Measurements from ENCODE around the gene RGL3.
A peak's percentile ranks its signal among the peaks of the same experiment; 100 is the strongest.
"Not testable (repeated sequence)": the region's sequence is repeated elsewhere in the genome, so short reads cannot be mapped to it uniquely, and the experiment has no call there.

The RGL3 gene

DNA sequence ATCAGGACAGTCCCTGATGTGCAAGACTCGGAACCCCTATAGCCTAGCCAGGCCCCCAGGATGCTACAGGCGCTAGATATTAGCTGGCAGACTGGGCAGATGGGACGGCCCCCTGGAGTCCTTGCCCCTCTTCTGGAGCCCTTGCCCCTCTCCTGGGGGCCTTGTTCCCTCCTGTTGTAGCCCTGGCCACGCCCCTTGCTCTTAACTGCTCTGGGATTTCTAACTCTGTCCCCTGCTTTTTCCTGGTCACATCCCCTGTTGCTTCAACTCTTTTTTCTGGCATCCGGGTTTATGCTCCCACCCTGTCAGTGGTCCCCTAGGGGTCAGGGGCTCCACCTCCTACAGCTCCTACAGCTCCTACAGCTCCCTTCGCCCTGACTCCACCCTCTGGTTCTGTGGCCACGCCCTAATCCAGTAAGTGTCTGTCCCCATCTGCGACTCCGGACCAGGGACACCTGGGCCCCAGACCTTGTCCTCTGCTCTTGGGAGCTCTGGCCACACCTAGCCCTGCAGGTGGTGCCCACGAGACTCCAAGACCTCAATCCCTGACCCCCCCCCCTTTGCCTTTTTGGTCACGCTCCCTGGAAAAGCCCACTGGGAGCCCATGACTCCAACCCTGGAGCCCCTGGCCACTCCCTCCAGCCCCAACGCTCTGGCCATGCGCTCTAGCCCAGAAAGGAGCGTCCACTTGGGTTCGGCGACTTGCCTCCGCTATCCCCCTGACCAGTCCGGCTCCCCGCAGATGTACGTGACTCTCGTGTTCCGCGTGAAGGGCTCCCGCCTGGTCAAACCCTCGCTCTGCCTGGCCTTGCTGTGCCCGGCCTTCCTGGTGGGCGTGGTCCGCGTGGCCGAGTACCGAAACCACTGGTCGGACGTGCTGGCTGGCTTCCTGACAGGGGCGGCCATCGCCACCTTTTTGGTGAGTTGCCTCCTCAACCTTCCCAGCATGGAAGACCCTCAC lies 57.1 kb downstream of the RGL3 start:
- no peak for DNase-seq (ENCODE audit: low spot score)

- DNase-seq (ENCODE audit: low spot score): no peak
These were observed 57.9 kb downstream of the RGL3 start for GRCh38 chr19:11361037-11361770.

- no peak for DNase-seq (ENCODE audit: low spot score)
These were observed 59.7 kb downstream of the RGL3 start for GRCh38 chr19:11359421-11359820.

GRCh38 chr19:11356676-11357550 lies 62.2 kb downstream of the RGL3 start:
- DNase-seq (ENCODE audit: low spot score): no peak

DNA sequence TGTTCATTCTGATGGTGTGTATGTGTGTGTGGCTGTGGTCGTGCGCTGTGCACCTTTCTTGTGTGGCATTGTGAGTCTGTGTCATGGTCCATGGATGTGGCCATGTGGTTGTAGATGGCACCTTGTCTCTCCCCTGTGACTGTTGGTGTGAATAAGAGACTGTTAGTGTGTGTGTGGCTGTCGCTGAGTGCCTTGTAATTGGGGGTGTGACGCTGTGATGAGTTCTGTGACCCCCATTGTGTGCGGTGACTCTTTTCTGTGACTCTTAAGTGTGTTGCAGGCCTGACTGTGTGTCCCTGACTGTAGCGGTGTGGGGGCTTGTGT lies 63.1 kb downstream of the RGL3 start:
- DNase-seq (ENCODE audit: low spot score): no peak

DNA sequence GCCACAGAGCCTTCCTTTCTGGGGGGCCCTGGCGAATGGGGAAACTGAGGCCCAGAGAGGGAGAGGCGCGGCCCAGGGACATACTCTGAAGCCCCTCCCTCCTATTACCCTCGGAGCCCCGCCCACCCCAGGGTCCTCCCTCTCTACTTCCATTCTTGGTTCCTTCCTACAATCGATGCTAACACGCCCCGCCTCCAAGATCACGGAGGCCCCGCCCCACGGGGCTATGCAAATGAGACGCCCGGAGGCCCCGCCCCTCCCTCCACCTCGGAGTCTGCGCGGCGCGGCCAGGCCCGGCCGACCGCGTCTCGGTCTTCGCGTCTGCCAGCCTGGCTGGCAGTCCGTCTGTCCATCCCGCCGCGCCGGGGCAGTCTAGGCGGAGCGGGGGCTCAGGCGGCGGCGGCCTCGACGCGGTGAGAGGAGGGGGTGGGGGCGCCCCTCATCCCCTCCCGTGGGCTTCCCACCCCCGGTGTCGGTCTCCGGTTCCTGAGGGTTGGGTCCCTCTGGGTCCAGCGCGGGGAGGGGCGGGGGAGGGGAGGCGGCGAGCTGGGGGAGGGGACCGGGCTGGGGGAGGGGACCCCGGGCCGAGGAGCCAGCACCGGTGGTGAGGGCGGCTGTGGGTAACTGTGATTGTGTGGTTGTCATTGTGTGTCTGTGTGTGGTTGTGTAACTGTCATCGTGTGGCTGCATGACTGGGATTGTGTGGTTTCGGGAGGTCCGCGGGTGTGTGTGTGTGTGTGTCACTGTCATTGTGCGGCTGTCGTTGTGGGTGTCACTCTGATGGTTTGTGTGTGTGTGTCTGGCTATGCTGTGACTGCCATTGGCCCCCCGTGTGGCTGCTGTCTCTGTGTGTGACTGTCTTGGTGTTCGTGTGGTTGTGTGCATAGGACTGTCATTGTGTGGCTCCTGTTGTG lies 63.7 kb downstream of the RGL3 start, which contains the start of gene PLPPR2:
Gene PLPPR2 (plus strand): TSS at position 273 of the 914 bp plus-strand sequence. CDS start 2,242 bp downstream, outside the sequence.
- peak; percentile 74 for DNase-seq (ENCODE audit: low spot score)

DNA sequence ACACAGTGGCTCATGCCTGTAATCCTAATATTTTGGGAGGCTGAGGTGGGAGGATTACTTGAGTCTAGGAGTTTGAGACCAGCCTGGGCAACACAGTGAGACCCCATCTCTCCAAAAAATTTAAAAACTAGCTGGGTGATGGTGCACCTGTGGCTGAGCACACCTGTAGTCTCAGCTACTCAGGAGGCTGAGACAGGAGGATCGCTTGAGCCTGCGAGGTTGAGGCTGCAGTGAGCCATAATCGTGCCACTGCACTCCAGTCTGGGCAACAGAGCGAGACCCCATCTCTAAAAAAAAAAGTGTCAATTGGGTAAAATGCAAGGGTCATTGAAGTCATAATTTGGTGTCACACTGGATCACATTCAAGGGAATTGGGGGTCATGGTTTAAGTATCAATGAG lies 65.0 kb downstream of the RGL3 start:
- not testable (repeated sequence) for DNase-seq (ENCODE audit: low spot score)

- no peak for DNase-seq (ENCODE audit: low spot score)
These were observed 69.9 kb downstream of the RGL3 start for GRCh38 chr19:11349171-11349570.

GRCh38 chr19:11347546-11348039 lies 71.5 kb downstream of the RGL3 start:
- no peak for DNase-seq (ENCODE audit: low spot score)

- peak; percentile 99 for DNase-seq (ENCODE audit: low spot score)
These were observed 72.8 kb downstream of the RGL3 start, which contains the start of the genes CCDC159 and TMEM205 for GRCh38 chr19:11346104-11346940. TSS of gene CCDC159 (plus strand) at chr19:11346519. CDS start at chr19:11346607, 88 bp downstream. TSS of gene TMEM205 (minus strand) at chr19:11346268. CDS start at chr19:11345619, 649 bp downstream.

DNA sequence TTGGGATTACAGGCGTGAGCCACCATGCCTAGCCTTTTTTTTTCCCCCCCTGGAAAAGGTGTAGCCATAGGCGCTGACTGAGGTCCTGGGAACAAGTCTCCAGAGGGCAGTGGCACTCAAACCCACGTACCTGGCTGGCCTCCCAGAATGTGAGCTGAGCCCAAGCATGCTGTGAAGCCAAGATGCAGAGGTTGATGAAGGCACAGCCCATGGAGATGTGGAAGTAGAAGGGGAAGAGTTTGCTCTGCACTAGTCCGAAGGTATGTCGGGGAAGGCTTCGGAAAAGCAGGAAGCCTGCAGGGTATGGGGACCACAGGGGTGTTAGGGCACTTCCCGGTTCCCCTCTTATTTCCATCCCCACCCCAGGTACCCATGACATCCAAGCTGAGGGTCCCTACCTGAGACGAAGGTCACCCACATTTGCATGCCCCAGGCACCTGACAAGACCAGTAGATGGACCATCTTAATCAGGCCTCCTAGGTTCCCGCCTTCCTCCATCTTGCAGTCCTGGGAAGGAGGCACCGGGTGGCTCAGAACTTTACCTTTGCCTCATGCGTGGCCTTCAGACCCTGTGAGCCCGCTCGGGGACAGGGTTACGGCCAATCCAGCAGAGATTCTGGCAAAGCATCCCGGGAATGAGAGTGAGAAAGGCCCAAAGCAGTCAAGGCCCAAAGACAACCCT lies 73.9 kb downstream of the RGL3 start:
- DNase-seq (ENCODE audit: low spot score): no peak
